Parathyroid adenoma (tissue), 2 donors: ENCODE results near the gene SRGAP3.

Source experiments
- H2AFZ ChIP-seq: fragments of 300-600 bp; sonication (generic); one replicate; pipeline ENCODE4 v1.7.0; 2017; ENCODE audit warnings: antibody characterized with exemption, mild to moderate bottlenecking
- H3K27ac ChIP-seq: fragments of 300-600 bp; sonication (generic); one replicate; pipeline ENCODE4 v1.7.0; 2017
- H3K27me3 ChIP-seq: fragments of 300-600 bp; sonication (generic); one replicate; pipeline ENCODE4 v1.7.0; 2017; ENCODE audit warnings: low read length; ENCODE audit not compliant: control insufficient read depth, insufficient read depth
- H3K36me3 ChIP-seq: fragments of 300-600 bp; sonication (generic); one replicate; pipeline ENCODE4 v1.7.0; 2017; ENCODE audit warnings: low read length; ENCODE audit not compliant: control insufficient read depth, insufficient read depth
- H3K4me1 ChIP-seq: fragments of 300-600 bp; sonication (generic); one replicate; pipeline ENCODE4 v1.7.0; 2017; ENCODE audit warnings: control low read depth
- H3K4me2 ChIP-seq: fragments of 300-600 bp; sonication (generic); one replicate; pipeline ENCODE4 v1.7.0; 2017; ENCODE audit warnings: low read length
- H3K4me3 ChIP-seq: fragments of 300-600 bp; sonication (generic); one replicate; pipeline ENCODE4 v1.7.0; 2017; ENCODE audit warnings: low read depth, low read length
- H3K79me2 ChIP-seq: fragments of 300-600 bp; sonication (generic); one replicate; pipeline ENCODE4 v1.7.0; 2017; ENCODE audit warnings: control low read depth
- H3K9ac ChIP-seq: fragments of 300-600 bp; sonication (generic); one replicate; pipeline ENCODE4 v1.7.0; 2017; ENCODE audit warnings: mild to moderate bottlenecking
- H3K9me3 ChIP-seq: fragments of 300-600 bp; sonication (generic); one replicate; pipeline ENCODE4 v1.7.0; 2017; ENCODE audit warnings: low read length; ENCODE audit not compliant: control insufficient read depth
- TF ChIP-seq, protein P1 (sequence below): fragments of 300-600 bp; sonication (generic); IDR thresholded peaks from one replicate; pipeline ENCODE4 v1.7.0; 2017; ENCODE audit warnings: antibody characterized with exemption, mild to moderate bottlenecking
- donor health status: primary hyperparathyroidism.

SRGAP3 gene

DNA sequence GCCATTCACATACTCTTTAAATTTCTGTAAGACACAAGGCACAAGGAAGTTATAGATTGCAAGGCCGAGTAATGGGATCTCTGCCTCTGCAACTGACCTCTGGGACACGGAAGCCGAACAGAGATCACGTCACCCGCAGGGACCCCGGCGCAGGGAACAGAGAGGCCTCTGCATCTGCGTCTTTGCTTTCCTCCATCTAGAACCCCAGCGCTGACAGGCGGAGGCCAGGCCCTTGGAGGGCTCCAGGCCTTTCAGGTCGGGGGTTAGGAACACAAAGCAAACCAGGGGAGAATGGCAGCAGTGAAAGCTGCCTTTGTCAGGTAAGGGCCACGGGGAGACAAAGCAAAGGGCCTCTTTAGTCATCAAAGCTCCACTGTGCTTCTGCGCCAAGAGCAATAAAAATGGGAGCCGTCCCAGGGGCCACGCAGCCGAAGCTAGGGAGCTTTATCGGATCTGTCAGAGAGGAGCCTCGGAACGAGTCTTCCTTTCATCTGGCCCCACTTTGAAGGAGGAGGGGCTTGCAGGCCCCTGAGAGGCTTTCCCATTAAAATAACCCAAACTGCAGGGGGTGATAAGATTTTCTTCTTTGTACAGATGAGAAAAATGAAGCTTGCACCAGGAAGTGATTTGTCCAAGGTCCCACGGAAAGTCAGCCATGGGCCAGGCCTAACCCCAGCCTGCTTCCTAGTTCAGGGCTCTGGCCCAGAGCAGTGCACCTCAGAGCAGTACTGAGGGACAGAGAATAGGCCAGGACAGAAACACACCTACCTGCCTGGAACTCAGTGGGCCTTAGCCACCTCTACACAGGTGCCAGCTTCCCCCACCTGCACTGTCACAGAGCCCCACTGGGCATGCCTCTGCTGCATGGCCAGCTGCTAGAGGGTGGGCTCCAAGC is 201.7 kb downstream of the SRGAP3 start:
- TF ChIP-seq, protein P1, sequence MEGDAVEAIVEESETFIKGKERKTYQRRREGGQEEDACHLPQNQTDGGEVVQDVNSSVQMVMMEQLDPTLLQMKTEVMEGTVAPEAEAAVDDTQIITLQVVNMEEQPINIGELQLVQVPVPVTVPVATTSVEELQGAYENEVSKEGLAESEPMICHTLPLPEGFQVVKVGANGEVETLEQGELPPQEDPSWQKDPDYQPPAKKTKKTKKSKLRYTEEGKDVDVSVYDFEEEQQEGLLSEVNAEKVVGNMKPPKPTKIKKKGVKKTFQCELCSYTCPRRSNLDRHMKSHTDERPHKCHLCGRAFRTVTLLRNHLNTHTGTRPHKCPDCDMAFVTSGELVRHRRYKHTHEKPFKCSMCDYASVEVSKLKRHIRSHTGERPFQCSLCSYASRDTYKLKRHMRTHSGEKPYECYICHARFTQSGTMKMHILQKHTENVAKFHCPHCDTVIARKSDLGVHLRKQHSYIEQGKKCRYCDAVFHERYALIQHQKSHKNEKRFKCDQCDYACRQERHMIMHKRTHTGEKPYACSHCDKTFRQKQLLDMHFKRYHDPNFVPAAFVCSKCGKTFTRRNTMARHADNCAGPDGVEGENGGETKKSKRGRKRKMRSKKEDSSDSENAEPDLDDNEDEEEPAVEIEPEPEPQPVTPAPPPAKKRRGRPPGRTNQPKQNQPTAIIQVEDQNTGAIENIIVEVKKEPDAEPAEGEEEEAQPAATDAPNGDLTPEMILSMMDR: no peak
- no peak overlapping the region for H2AFZ ChIP-seq

GRCh38 chr3:9045371-9045770 is 204.1 kb downstream of the SRGAP3 start:
- TF ChIP-seq, protein P1: no peak
- no peaks in the 10 kb centered on the region for H3K79me2 ChIP-seq
- H3K4me1 ChIP-seq: no peaks in the 10 kb centered on the region
- H3K27ac ChIP-seq: no peak overlapping the region
- H3K9ac ChIP-seq: no peak overlapping the region
- H3K36me3 ChIP-seq: no peaks in the 10 kb centered on the region
- H3K4me2 ChIP-seq: no peak overlapping the region
- H3K9me3 ChIP-seq: no peaks in the 10 kb centered on the region
- no peaks in the 10 kb centered on the region for H3K27me3 ChIP-seq
- H3K4me3 ChIP-seq: no peak overlapping the region
- no peak overlapping the region for H2AFZ ChIP-seq

More for the DNA sequence above, 201.7 kb downstream of the SRGAP3 start:
- Histone ChIP-seq H3K9me3 (no peaks in the 10 kb centered on the region), H3K79me2 (no peaks in the 10 kb centered on the region), H3K4me2 (no peak overlapping the region), H3K9ac (no peak overlapping the region), H3K27ac (no peak overlapping the region), H3K4me3 (no peak overlapping the region), H3K27me3 (no peaks in the 10 kb centered on the region), H3K4me1 (no peaks in the 10 kb centered on the region), H3K36me3 (no peaks in the 10 kb centered on the region)

- Histone ChIP-seq H3K9ac (no peak overlapping the region), H3K79me2 (no peaks in the 10 kb centered on the region), H3K27ac (no peak overlapping the region)
These were observed 206.4 kb downstream of the SRGAP3 start for GRCh38 chr3:9043063-9043462.

DNA sequence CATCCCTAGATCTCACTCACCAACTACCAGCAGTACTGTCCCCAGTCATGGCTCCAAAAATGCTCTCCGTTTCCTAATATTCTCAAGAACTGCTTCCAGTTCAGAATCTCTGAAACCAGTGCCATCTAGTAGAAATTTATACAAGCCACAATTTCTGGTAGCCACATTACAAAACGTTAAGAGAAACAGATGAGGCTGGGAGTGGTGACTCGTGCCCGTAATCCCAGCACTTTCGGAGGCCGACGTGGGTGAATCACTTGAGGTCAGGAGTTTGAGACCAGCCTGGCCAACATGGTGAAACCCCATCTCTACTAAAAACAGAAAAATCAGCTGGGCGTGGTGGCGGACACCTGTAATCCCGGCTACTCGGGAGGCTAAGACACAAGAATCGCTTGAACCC is 207.8 kb downstream of the SRGAP3 start:
- no peaks in the 10 kb centered on the region for H3K79me2 ChIP-seq
- H3K4me2 ChIP-seq: no peak overlapping the region
- no peak overlapping the region for H2AFZ ChIP-seq
- TF ChIP-seq, protein P1: no peak
- no peak overlapping the region for H3K9ac ChIP-seq
- H3K27ac ChIP-seq: no peak overlapping the region
- no peaks in the 10 kb centered on the region for H3K4me1 ChIP-seq
- H3K27me3 ChIP-seq: no peaks in the 10 kb centered on the region
- H3K9me3 ChIP-seq: no peaks in the 10 kb centered on the region
- no peaks in the 10 kb centered on the region for H3K36me3 ChIP-seq
- H3K4me3 ChIP-seq: no peak overlapping the region

More at GRCh38 chr3:9043063-9043462, 206.4 kb downstream of the SRGAP3 start:
- Histone ChIP-seq H3K36me3 (no peaks in the 10 kb centered on the region), H3K4me2 (no peak overlapping the region), H3K9me3 (no peaks in the 10 kb centered on the region), H3K27me3 (no peaks in the 10 kb centered on the region), H3K4me3 (no peak overlapping the region), H2AFZ (no peak overlapping the region), H3K4me1 (no peaks in the 10 kb centered on the region)
- TF ChIP-seq, protein P1: no peak

DNA sequence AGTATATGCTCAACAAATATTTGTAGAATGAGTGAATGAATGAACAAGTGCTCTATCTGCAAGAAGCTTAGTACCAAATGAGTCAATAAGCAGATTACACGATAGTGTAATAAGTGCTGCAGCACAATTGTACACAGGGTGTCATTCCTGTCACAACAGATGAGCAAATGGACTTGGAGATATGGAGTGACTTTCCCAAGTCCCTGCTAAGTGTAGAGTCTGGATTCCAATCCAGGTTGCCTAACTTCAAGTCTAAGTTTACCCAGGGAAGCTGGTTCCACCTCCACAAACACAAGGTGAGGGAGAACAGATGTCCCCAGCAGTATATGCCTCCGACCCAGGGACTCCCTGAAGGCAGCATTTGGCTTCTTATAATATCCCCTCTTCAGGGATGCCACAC is 208.4 kb downstream of the SRGAP3 start:
- no peak overlapping the region for H3K4me3 ChIP-seq
- H3K27me3 ChIP-seq: no peaks in the 10 kb centered on the region
- H3K79me2 ChIP-seq: no peaks in the 10 kb centered on the region
- H3K27ac ChIP-seq: no peak overlapping the region
- H3K4me1 ChIP-seq: no peaks in the 10 kb centered on the region
- no peak overlapping the region for H2AFZ ChIP-seq
- no peaks in the 10 kb centered on the region for H3K9me3 ChIP-seq
- TF ChIP-seq, protein P1: no peak
- H3K9ac ChIP-seq: no peak overlapping the region
- no peak overlapping the region for H3K4me2 ChIP-seq
- H3K36me3 ChIP-seq: no peaks in the 10 kb centered on the region
